Astrocyte of the cerebellum (primary cell): ENCODE data around the gene ATE1.
"Not testable (repeated sequence)": the region's sequence is repeated elsewhere in the genome, so short reads cannot be mapped to it uniquely, and the experiment has no call there.

Experiments used
- DNase-seq: peaks from one replicate; pipeline ENCODE4 v3.0.0-alpha.2; 2011; ENCODE audit warnings: low read depth
- H3K4me3 ChIP-seq: 2 replicates; pipeline ENCODE4 v1.5.1; 2011; ENCODE audit warnings: mild to moderate bottlenecking, low read depth, low read length, moderate library complexity
- CTCF ChIP-seq: IDR thresholded peaks from 2 replicates; pipeline ENCODE4 v1.5.1; 2012; ENCODE audit warnings: low read length, low read depth, moderate library complexity, mild to moderate bottlenecking; ENCODE audit errors: missing control alignments
- in situ Hi-C: cut with HindIII; loops from 2 replicates; pipeline ENCODE4 v1.10.0; 2017; ENCODE audit warnings: low sequenced_read_pairs

ATE1 gene

GRCh38 chr10:121702351-121703320 lies 225.2 kb downstream of the ATE1 start:
- no peak overlapping the region for H3K4me3 ChIP-seq
- peak; percentile 12 for DNase-seq
- in situ Hi-C loops = no loop called here
- no peak for TF ChIP-seq CTCF

GRCh38 chr10:121700416-121700815 lies 227.4 kb downstream of the ATE1 start:
- DNase-seq = no peak
- in situ Hi-C loops = no loop called here
- no peak for TF ChIP-seq CTCF
- no peak overlapping the region for H3K4me3 ChIP-seq

GRCh38 chr10:121699703-121700102 lies 228.1 kb downstream of the ATE1 start:
- in situ Hi-C loops, DNase-seq, H3K4me3 ChIP-seq: not testable (repeated sequence)

- H3K4me3 ChIP-seq = no peak overlapping the region
- TF ChIP-seq CTCF = no peak
- no peak for DNase-seq
- in situ Hi-C loops = no loop called here
Observed at GRCh38 chr10:121698902-121699301, 228.9 kb downstream of the ATE1 start.

- DNase-seq = no peak
- in situ Hi-C loops = no loop called here
- no peak overlapping the region for H3K4me3 ChIP-seq
- no peak for TF ChIP-seq CTCF
Observed at GRCh38 chr10:121698336-121698735, 229.5 kb downstream of the ATE1 start.

GRCh38 chr10:121696854-121697253 lies 231.0 kb downstream of the ATE1 start:
- H3K4me3 ChIP-seq = no peak overlapping the region
- TF ChIP-seq CTCF = peak; percentile 26
- no peak for DNase-seq
- in situ Hi-C loops = no loop called here

- no peak for TF ChIP-seq CTCF
- no peak overlapping the region for H3K4me3 ChIP-seq
- in situ Hi-C loops = no loop called here
- DNase-seq = no peak
Observed at GRCh38 chr10:121695731-121696464, 231.9 kb downstream of the ATE1 start.
